HG03097 (cell line): ENCODE measurements around the gene DNER.
"Not testable (repeated sequence)": the region's sequence is repeated elsewhere in the genome, so short reads cannot be mapped to it uniquely, and the experiment has no call there.

Experiments
- ATAC-seq: cut with Tn5 transposase; IDR thresholded peaks from one replicate; pipeline ENCODE4 v1.9.1; 2021; ENCODE audit not compliant: unreplicated experiment, low FRiP score

DNER gene

DNA sequence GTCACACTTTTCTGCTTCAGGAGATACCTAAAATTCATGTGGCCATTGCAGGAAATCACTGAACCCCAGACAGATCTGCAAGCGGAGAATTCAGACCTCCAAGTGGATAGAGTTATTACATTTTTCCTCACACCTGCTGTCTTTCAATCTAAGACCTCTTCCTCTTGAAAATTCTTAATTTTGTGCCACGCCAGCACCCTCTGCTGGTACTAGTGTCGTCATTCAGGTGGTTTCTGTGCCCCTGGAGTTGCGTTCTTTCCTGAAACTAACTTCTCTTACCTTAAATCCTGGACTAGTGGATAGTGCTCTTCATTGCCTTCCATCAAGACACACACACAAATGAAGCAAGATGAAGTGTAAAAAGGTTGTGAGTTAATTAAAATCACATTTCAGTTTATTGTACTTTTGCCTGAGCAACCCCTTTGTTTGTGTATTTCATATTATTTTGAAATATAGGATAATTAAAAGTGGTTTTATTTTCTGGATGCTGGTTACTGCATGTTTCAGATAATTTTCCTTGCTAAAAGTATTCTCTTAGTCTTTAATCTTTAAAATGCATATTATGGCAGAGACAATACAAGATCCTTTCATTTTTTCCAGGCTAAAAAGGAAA, 1.6 kb upstream of the DNER start:
- ATAC-seq = no peak

DNA sequence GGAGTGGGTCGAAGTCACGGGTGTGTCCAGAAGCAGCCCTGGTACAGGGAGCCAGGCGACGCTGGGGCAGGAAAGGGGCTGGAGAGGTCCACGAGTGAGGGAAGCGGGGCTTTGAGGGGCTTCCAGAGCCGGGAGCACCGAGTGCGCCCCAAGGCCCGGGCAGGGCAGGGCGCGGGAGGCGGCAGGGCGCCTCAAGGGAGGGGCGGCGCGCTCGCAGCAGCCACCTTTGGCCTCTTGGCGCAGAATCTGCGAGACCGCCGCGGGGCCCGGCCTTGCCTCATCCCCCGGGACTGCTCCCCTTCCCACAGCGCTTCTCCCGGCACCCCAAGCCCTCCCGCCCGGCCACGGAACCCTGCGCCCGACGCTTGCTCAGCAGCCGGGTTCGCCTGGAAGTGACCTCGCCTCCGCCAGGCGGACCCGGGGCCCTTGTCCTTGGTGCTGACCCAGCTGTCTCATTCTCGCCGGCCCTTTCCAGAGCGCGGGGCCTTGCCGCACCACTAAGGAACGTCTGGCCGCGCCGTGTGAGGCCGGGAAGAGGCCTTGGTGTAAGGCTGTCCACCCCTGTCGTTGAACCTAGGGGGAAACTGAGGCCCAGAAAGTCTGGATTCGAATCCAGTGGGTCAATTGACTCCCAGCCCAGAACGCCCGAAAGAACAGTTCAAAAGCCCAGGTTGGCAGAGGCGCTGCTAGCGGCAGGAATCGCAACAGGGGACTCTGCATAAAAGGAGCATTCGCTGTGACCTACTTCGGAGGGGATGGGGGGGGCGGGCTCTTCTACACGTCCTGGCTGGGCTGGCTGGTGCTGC, 584 bp upstream of the DNER start:
- ATAC-seq = no peak

DNA sequence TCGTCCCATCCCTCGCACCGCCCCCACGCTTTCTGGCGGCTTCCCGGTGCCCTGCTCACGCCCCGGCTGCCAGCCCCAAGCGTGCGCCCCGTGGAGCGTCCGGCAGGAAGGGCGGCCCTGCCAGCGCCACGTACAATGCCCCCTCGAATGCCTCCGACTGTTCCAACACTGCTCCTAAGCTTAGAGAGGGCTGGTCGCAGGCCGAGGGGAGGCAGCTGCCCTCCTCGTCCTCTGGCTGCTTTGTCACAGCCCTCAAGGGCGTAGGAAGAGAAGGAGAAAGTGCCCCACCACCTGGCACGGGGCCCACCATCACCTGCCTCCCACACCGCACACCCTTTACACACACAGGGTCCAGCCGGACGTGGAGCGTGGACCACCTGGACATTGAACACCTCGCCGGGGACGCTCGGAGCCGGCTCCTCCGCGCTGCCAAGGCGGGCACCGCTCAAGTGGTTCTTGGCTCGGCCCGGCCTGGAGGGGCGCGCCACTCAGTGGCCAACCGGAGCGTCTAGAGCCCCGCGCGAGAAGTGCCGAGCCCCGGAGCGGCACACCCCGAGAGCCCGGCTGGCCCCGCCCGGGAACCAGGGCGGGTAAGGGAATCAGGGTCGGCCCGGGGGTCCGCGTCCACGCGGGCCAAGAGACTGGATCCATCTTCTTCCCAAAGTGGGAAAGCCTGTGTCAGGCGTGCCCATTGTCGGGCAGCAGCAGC, 830 bp downstream of the DNER start:
- no peak for ATAC-seq

DNA sequence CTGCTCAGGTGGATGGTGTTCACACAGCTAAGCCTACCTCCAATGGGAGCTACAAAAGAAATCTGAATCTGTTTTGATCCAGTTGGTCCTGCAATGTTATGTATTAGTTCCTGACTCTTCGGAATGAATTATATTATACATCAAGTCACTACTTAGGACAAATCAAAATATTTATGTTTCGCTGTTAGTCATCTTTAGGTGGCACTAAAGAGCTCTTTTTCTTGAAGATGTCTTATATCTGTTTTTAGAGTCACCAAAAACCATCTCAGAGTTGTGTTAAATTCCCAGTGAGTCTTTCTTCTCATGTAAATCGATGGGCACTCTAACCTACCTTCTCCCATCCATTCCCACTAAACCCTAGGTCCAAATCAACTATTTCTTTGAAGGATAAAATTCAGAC, 2.2 kb downstream of the DNER start:
- ATAC-seq = no peak

DNA sequence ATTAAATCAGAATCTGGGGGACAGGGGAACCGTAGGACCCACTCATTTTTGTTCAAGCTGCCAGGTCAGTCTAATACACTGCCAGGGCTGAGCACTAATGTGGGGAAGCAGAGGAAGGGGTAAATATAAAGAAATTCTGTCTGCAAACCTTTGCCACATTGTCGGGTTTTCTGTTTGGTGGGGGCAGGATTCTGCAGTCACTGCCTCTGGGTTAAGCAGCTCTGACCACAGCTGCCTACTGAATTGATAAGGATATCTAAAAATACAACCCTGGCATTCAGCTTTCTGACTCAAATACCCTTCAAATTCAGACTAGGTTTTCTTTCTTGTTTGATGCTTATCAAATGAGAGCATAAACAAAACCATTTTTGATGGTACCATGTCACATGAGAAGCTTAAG, 6.0 kb downstream of the DNER start:
- no peak for ATAC-seq

DNA sequence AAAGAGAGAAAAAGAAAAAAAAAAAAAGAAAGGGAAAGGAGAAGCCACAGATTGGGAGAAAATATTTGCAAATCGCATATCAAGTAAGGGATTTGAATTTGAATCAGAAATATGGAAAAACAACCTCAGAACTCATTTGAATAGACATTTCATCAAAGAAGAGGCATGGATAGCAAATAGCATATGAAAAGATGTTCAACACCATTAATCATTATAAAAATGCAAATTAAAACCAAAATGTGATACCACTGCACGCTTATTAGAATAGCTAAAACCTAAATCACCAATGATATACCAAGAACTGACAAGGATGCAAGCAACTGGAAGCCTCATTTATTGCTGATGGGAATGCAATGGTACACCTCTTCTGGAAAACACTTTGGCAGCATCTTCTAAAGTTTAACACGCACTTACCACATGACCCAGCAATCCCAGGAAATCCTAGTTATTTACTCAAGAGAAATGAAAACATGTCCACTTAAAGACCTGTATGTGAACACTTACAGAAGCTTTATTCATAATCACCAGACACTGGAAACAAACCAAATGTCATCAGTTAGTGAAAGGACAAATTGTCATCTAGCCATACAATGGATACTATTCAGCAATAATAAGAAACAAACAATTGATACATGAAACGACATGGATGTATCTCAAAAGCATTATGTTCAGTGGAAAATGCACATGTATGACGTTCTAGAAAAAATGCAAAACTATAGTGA, 10.3 kb downstream of the DNER start:
- ATAC-seq = no peak

DNA sequence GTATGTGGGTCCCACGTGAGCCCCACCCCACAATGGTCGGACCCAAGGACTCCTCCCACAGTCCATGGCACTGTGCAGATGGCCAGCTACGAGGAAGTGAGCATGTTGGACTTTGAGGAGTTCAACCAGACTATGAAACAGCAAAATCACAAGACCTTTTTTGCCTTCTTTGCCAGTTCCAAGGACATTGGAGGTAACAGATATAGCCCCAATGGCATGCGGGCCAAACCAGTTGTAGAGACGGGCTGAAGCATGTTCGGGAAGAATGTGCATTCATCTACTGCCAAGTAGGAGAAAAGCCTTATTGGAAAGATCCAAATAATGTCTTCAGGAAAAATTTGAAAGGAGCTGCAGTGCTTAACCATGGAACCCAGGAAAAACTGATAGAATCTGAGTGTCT, 12.6 kb downstream of the DNER start:
- ATAC-seq = no peak

DNA sequence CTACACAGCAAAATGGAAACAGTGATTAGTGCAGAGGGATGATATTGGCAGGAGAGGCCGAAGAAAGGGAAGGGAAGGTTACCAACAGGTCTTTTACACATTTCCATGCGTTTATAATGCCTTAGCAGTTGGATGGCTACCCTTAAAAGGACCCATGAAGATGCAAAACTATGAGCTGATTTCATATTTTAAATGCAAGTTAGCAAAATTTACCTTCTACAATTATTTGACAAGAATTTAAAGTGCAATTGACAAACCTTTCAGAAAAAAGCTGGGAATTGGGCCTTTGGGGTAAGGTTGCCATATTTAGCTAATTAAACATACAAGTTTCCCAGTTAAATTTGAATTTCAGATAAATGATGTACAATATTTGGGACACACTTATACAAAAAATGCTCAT, 13.3 kb downstream of the DNER start:
- no peak for ATAC-seq

DNA sequence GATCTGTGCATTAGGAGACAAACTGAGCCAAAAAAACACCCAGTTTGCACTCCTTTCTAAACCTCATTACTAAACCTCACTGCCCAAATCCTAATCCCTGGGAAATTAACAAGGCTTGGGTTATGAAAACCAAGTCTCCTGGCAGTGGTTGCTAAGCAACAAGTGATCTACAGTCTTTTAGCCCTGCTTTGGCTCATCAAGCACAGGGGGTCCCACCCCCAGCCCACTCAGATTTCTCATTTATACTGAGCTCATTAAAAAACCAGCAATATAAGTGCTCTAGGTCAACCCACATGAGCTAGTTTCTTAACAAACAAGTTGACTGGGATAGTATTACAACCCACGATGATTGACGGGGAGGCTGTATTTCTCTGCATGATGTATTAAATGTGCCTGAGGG, 18.4 kb downstream of the DNER start:
- no peak for ATAC-seq

DNA sequence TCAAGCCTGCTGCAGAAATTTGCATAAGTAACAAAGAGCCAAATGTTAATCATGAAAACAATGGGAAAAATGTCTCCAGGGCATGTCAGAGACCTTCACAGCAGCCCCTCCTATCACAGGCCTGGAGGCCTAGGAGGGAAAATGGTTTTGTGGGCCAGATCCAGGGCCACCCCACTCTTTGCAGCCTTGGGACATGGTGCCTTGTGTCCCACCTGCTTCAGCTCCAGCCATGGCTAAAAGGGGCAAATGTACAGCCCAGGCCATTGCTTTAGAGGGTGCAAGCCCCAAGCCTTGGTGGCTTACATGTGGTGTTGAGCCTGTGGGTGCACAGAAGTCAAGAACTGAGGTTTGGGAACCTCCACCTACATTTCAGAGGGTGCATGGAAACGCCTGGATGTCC, 20.5 kb downstream of the DNER start:
- not testable (repeated sequence) for ATAC-seq

DNA sequence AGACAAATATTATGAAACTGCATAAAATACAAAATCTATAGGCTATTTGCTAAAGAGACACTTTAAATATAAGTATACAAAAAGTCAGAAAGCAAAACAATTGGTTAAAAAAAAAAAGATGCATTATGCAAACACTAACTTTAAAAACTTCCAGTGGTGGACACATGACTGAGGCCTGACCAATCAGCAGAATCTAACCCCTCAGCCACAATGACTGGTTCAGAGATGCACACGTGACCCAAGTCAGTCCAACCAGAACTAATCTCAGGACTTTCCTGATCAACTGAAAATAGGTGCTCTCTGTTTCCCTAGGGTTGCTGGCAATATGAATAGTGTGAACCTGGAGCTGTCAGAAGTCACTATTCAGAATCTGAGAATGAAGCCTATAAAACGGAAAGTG, 22.7 kb downstream of the DNER start:
- ATAC-seq = no peak

DNA sequence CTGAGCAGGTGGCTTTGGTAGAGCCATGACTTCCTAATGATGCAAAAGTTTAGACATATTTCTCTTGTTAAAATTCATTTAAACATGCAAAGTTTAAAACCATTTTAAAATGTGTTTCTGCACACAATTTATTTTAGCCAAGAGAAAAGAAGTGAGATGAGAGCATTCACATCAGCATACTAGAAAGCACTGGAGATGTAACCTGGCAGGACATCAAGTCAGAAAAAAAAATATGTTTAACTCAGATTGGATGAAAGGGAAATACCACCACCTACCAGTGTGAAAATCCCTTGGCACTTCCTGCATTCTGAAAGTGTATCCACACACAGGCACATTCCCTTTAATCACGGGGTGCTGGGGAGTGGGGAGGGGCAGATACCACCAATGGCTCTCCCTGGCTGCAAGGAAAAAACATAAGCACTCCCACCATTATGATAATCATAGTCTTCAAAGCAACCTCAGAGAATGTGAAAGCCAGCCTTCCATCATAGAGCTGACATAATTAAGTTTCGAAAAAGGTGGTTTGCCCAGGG, 25.0 kb downstream of the DNER start:
- ATAC-seq = no peak

DNA sequence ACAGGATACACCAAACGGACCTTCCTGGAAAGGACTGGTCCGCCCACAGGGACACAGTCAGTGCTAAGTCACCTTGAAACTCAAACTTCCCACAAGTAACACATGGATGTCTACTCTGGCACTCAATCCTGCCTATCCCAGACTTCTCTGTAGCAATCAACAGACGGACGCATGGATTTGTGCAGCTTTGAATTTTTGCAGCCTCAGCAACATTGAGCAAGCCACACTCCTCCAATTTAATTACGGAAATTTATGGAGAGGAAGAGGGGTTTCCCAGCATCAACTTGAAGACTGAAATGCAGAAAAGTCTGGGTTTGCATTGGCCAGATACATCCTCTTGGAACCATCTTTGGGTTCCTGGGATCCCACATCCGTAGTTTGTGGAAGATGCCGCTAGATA, 26.2 kb downstream of the DNER start:
- no peak for ATAC-seq

DNA sequence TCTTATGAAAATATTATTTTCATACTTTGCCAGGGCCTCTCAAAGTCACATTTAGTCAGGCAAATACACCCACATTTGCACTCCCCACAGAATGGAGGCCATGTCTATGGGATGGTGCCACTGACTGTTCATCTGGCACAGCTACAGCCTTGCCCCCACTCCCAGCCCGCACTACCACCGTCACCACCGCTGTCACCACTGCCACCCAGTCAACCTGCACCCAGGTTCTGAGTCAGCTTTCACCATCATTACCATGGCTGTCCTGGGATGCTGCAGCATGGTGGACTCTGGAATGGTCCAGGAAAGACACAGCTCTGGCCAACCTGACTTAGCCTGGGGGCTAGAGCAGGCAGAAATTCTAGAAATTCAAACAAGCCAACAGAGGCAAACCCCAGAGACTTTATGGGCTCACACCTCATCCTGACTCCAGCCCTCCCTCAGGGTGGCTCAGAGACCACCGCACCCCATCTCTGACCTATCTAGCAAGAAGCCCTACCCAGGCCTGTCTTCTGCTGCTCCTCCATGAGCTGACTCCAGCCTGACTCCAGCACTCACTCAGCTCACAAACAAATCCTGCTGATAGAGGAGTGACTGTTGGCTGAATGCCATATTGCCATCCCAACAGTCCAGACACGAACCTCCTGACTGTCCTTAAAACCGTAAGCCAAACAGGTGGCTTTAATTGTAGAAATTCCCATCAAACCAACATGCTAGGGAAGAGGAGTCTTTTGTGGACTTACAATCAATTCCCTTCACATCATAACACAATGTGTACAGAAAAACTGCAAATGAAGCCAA, 28.0 kb downstream of the DNER start:
- no peak for ATAC-seq

DNA sequence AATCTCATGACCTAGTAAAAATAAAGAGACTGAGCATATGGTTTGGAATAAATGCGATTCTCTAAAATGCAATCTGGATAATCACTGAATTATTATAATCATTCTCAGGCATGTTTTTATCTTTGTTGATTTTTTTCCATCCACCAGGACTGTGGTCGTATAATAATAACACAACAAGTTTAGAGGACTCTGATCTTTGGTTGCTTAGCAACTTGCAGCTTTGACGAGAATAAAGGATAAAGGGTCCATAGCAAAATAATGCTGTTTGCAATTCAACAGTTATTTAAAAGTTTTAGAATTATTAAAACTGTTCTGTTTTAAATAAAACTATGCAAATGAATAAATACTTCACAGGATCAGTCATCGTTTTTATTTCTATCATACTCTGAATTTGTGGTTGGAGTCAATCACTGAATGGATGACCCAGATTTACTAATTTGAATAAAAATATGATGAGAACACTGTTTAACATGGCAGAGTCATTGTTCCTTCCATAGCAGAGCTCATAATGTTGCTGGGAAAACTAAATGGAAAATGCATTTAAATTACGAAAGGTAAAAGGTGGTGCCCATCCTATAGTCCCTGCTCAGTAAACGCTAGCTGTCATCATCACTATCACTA, 29.3 kb downstream of the DNER start:
- ATAC-seq = no peak

DNA sequence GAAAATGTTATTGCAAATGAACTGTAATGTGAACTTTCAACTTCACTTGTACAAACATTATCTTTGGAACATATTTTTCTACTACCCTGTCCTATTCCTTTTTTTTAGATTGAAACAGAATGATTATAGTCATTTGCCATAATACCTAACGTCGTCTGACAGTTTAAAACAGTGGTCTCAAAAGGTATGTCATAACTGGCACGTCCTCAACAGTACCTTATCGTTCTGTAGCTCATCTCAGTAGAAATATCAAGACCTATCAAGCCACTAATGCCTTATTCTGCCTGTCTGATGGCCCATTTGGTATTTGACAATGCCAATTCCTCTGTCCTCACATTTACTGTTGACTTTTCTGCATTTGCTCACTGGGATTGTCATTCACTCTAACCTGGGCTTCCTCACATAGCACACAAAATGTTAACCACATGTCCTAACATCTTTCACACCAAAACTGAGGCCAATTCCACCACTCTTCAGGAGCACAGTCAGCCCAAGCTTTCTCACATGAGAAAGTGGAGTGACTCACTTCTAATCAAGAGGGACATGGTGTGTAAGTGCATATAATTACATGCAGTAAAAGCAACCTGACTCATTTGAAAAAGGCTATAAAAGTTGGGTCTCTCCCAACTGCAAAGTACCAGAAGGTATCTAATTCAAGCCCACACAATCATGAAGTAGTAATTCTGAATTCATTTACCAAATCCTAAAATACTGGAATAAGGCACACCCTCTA, 34.8 kb downstream of the DNER start:
- ATAC-seq = no peak

DNA sequence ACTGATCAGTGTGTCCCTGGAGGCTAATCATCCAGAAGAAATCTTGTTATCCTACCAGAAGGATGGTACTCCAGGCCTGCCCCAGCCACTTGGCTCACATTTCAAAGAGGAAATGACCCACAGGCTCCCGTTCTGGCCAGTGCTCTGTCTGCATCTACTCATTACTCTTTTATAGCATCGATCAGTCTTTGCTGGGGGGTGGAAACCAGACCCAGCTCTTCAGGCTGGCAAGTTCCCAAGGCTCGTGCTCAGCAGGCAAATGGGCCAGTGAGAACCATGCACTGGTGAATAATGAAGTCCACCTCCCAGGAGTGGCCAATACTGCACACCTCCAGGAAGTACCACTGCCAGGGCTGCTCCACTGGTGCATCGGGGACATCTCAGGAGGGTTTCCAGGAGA, 38.8 kb downstream of the DNER start:
- no peak for ATAC-seq

DNA sequence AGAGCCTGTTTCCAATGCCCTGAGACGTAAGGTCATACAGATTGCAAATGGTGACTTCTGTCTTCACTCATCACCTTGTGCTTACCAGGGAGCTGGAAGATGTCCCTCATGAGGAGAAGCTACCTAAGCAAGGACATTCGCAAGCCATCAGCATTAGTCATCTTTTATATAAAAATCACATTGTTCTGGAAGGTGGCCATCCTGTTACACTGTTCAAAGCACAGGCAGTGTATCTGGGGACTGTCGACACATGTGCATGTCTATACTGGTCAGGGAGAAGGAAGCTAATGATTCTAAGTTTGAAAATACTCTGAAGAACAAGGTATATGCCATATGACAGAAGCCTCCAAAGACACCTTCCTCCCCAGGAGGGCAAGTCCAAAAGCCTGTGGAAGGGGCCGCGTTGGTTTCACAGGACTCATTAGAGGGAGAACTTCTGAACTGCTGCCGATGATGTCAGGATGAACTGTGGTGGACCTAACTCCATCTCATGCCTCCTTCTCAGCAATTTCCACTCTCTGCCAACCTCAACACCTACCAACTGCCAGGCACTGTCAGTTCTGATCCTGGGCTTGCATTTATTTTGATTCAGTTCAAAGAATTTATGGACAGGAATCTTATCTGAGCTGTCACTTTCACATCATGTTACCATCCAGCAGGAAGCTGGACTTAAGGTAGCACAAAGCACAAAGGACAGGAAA, 39.4 kb downstream of the DNER start:
- no peak for ATAC-seq
